ENCODE data around the gene CIZ1.

CIZ1 gene

GRCh38 chr9:128127990-128128835 lies 63.2 kb downstream of the CIZ1 start:
- peak; percentile 71 to 88 (median 76) for DNase-seq (ENCODE audit: low read depth in 2 of 3, low spot score in 2 of 3)

- DNase-seq (ENCODE audit: low read depth in 2 of 3, low spot score in 2 of 3): peak; percentile 60 to 69 (median 63)
These were observed 63.8 kb downstream of the CIZ1 start, which contains the start of gene PTGES2 for GRCh38 chr9:128127568-128127989. TSS of gene PTGES2 (minus strand) at chr9:128127729. CDS start at chr9:128127717, 12 bp downstream.

DNA sequence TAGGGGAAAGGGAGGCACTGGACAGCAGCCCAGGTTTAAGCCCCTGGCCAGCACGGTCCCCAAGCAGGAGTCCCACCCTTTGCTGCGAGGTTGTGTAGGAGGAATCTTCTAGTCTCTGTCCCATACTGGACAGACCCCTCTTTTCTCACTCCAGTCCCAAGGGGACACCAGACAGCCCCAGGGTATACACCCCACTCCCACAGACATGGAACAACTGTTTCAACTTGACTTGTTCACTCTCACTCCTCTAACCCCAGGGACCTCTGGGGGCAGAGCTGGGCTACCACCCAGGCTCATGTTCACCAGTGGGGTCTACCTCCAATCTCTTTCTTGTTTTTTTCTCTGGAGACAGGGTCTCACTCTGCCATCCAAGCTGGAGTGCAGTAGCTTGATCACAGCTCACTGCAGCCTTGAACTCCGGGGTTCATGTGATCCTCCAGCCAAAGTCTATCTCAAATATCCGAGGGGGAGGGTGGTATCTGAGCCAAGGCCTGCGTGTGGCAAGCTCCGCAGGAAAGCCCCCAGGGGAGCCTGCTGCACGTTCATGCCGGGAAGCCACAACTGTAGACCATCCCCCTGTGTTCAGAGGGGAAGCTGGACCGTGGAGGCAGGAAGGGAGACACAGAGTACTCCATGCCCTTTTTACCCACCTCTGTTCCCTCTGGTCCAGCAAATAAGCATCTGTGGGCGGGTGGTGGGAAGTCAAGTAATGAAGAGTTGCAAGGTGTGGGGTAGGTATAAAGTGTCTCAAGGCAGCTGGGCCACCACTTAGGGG lies 65.6 kb downstream of the CIZ1 start:
- no peak for DNase-seq (ENCODE audit: low read depth in 2 of 3, low spot score in 2 of 3)

- peak in 1 of 3 experiments; percentile 18 for DNase-seq (ENCODE audit: low read depth in 2 of 3, low spot score in 2 of 3)
These were observed 66.3 kb downstream of the CIZ1 start for GRCh38 chr9:128124873-128125579.

GRCh38 chr9:128124451-128124850 lies 66.9 kb downstream of the CIZ1 start:
- DNase-seq (ENCODE audit: low read depth in 2 of 3, low spot score in 2 of 3): no peak

DNA sequence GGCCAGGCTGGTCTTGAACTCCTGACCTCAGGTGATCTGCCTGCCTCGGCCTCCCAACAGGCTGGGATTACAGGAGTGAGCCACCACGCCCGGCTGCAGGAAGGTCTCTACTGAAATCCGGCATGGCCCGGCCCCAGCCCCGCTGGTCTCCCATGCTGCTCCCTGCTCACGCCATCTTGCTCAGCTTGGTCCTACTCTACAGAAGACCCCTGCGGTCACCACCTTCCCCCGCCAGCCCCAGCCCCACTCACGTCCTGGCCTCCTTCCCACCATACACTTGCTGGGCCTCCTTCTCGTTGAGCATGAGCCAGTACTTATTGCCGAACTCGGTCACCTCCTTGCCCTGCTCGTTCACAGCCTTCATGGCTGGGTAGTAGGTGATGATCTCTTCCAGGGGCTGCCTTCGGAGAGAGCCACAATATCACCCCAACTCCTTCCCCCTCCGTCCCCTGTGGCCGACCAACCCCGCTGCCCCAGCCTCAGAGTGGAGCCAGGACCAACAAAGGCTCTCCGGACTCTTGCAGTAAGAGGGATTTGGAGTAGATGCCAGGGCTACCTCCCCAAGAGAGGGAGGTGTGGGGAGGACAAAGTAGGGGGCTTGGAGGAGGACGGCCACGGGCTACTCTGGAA lies 67.8 kb downstream of the CIZ1 start:
- no peak for DNase-seq (ENCODE audit: low read depth in 2 of 3, low spot score in 2 of 3)

DNA sequence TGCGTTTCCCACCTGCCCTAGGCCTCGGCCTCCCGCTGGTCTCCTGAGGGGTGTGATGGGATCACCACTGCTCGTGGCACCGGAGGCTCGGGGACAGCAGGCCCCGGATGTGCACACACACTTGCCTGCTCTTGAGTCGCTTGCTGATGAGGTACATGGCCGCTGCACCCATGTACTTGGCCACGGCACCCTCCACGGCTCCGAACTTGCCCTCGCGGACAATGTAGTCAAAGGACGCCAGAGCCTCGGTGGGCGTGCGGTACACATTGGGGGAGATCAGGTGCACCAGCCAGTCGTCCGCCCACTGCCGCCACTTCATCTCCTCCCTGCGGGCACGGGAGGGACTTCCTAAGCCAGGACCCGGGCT lies 68.6 kb downstream of the CIZ1 start:
- no peak for DNase-seq (ENCODE audit: low read depth in 2 of 3, low spot score in 2 of 3)

GRCh38 chr9:128121924-128122808 lies 69.2 kb downstream of the CIZ1 start:
- no peak for DNase-seq (ENCODE audit: low read depth in 2 of 3, low spot score in 2 of 3)

DNA sequence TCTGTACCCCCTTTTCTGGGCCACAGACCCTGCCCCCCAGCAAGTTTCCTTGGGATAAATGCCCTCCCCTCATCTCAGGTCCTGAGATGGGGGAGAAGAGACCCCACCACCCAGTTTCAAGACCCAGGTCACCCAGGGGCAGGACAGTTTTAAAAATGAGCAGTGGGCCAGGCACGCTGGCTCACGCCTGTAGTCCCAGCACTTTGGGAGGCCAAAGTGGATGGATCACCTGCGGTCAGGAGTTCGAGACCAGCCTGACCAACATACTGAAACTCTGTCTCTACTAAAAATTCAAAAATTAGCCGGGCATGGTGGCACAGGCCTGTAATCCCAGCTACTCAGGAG lies 69.9 kb downstream of the CIZ1 start:
- no peak for DNase-seq (ENCODE audit: low read depth in 2 of 3, low spot score in 2 of 3)

DNA sequence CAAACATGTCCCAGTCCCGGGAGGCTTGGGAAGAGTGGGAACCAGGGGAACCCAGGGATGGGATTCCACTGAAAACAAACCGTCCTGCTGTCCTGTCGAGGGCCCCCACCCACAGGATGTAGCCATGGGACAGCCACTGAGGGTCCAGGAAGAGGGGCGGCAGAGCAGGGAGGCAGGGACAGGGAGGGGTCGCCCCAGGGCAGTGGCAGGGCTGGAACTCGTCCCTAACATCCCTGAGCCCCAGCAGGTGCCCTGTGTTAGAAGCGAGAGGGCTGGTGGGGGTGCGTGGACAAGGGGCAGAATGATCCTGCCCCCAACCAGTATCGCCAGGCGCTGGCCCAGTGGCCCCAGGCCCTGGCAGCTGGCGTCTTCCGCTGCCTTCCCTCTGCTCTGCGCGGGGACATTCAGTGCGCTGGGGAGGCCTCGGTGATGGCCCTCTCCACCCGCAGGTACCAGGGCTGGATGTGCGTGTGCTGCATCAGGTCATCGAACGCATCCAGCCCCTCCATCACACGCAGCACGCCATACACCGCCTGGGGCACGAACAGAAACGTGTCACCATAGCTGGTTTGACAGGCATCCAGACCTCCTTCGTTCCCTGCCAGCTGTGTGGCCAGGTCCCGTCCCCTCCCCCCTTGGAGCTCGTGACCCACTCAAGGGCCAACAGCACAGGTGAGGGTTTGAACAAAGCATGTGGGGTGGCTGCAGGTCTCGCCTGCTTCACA lies 70.5 kb downstream of the CIZ1 start:
- DNase-seq (ENCODE audit: low read depth in 2 of 3, low spot score in 2 of 3): no peak

DNA sequence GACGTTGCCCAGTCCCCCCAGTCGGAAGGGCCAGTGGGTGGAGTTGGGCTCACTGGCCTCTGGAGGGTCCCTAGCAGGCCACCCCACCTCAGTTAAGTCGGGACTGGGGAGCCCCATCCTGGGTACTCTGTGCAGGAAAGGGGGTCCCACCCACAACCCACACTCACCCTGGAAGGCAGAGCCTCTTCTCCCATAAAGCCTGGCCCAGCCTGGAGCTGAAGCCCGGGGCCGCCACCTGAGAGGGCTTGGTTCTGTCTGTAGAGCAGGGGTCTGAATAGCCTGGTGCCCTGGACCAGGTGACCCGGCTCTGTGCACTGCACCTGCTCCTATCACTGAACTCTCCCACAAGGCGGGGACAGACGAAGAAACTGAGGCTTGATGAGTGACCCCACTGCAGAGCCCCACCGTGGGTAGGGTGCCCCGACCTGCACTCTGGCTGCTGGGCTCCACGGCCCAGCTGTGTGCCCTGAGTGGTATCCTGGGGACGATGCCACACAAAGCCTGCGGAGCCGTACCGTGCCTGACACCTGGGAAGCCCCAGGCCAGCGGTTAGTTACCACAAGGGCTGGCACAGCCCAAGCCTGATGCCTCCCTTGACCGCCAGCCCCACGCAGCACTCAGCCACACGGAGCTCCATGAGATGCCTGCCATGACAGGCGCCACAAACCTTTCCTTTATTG lies 71.2 kb downstream of the CIZ1 start:
- DNase-seq (ENCODE audit: low read depth in 2 of 3, low spot score in 2 of 3): no peak

GRCh38 chr9:128118971-128119665 lies 72.3 kb downstream of the CIZ1 start:
- no peak for DNase-seq (ENCODE audit: low read depth in 2 of 3, low spot score in 2 of 3)

DNA sequence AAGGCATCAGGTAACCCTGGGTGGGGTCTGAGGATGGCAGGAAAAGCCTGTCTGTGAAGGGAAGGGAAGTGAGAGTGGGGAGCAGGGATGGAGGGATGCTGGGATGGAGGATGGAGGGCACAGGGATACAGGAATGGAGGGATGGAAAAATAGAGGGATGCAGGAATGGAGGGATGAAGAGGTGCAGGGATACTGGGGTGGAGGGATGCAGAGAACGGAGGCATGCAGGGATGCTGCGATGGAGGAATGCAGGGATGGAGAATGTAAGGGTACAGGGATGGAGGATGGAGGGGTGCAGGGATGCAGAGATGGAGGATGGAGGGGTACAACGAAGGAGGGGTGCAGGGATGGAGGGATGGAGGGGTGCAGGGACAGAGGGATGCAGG lies 72.9 kb downstream of the CIZ1 start:
- DNase-seq (ENCODE audit: low read depth in 2 of 3, low spot score in 2 of 3): no peak

DNA sequence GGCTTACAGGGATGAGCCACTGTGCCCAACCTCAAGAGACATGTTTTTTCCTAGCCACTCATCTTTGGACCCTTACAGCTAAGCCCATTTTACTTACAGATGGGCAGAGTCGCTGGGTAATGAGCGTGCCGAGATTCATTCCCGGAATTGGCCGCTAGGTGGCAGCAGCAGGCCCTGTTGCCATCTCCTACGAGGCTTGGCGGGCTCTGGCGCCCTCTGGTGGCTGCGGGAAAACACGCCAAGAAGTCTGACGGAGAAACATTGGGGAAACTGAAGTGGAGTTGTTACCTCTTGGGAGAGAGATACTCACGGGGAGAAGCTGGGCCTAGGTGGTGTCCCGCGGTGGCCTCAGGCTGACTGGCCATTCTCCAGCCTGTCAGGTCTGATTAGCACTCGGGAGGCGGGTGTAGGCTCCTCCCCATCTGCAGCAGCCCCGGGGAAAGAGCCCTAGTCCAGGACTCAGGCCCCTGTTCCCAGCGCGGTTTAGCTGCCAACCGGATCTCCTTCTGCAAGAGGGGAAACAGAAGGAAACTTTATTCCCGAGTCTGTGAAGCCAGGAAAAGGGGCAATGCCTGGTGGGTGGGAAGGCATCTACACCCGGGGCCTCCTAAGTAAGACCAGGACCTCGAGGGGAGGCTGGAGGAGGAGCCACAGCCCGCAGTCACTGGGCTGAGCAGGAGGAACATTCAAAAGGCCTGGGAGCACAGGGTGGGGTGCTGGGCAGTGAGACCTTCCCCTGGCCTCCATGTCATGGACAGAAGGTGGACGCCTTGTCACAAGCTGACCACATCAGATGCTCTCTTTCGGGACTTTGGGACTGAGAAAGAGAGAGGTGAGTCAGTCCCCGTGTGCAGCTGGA lies 73.5 kb downstream of the CIZ1 start:
- peak; percentile 79 to 100 (median 100) for DNase-seq (ENCODE audit: low read depth in 2 of 3, low spot score in 2 of 3)

GRCh38 chr9:128116104-128117083 lies 75.0 kb downstream of the CIZ1 start:
- DNase-seq (ENCODE audit: low read depth in 2 of 3, low spot score in 2 of 3): no peak

All from activated CD8-positive, alpha-beta memory T cell treated with anti-CD3 and anti-CD28 coated beads for 48 hours (primary cell).